HL-60 (cell line): ENCODE data around the gene DNTTIP2.

ENCODE experiments used
- DNase-seq, 2 experiments: peaks; one replicate each; pipeline ENCODE4 v3.0.0-alpha.2; 2010 to 2020; ENCODE audit warnings: low read depth in 1 of 2, low spot score in 1 of 2
- H3K27ac ChIP-seq: fragments of 250-450 bp; sonication (Bioruptor Pico); replicated peaks from 2 replicates; pipeline ENCODE4 v1.5.1; 2020; ENCODE audit warnings: mild to moderate bottlenecking, moderate library complexity
- H3K27me3 ChIP-seq: fragments of 250-450 bp; sonication (Bioruptor Pico); 2 replicates; pipeline ENCODE4 v1.5.1; 2021; ENCODE audit warnings: mild to moderate bottlenecking, moderate library complexity; ENCODE audit not compliant: insufficient read depth, poor library complexity, severe bottlenecking
- H3K4me3 ChIP-seq: replicated peaks from 2 replicates; pipeline ENCODE4 v1.5.1; 2011; ENCODE audit warnings: mild to moderate bottlenecking, control low read depth, low read length; ENCODE audit not compliant: insufficient read depth
- GABPA ChIP-seq: IDR thresholded peaks from 2 replicates; pipeline ENCODE4 v1.6.1; 2012; ENCODE audit warnings: low read depth
- POLR2AphosphoS5 ChIP-seq: IDR thresholded peaks from 2 replicates; pipeline ENCODE4 v1.6.1; 2012; ENCODE audit warnings: low read depth
- REST ChIP-seq: IDR thresholded peaks from 2 replicates; pipeline ENCODE4 v1.6.1; 2012; ENCODE audit warnings: low read depth; ENCODE audit not compliant: insufficient replicate concordance
- SPI1 ChIP-seq: IDR thresholded peaks from 2 replicates; pipeline ENCODE4 v1.6.1; 2012; ENCODE audit warnings: low read depth, mild to moderate bottlenecking, borderline replicate concordance
- TF ChIP-seq, protein P1 (sequence below): IDR thresholded peaks from one replicate; pipeline ENCODE4 v1.5.1; 2011; ENCODE audit warnings: low read length, control low read depth, inconsistent platforms; ENCODE audit not compliant: insufficient read depth

Gene DNTTIP2

DNA sequence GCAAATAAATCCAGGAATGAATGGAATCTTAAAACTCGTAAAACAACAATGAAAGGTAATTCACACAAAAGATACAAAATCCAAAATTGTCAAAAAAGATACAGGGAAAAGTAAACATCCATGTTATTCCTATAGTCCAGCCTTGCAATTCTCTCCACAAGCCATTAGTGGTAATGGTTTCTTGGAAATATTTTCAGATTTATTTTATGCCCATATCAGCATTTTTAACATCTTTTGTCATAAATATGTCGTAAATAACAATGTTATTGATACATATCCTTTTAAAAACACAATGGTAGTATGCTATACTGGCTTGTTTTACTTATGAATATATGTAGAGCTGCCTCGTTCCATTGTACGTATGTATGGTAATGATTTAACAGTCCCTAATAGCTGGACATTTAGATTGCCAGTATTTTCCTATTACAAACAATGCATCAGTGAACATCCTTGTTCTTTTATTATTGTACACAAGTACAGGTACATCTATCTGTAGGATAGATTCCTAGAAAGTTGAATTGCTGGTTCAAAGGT, 30.6 kb downstream of the DNTTIP2 start:
- DNase-seq = no peak
- peak overlapping the region; percentile 88; the same call in 1 of the 2 replicates for H3K27ac ChIP-seq
- TF ChIP-seq REST (no peak), POLR2AphosphoS5 (no peak), SPI1 (no peak), GABPA (no peak)
- TF ChIP-seq, protein P1, sequence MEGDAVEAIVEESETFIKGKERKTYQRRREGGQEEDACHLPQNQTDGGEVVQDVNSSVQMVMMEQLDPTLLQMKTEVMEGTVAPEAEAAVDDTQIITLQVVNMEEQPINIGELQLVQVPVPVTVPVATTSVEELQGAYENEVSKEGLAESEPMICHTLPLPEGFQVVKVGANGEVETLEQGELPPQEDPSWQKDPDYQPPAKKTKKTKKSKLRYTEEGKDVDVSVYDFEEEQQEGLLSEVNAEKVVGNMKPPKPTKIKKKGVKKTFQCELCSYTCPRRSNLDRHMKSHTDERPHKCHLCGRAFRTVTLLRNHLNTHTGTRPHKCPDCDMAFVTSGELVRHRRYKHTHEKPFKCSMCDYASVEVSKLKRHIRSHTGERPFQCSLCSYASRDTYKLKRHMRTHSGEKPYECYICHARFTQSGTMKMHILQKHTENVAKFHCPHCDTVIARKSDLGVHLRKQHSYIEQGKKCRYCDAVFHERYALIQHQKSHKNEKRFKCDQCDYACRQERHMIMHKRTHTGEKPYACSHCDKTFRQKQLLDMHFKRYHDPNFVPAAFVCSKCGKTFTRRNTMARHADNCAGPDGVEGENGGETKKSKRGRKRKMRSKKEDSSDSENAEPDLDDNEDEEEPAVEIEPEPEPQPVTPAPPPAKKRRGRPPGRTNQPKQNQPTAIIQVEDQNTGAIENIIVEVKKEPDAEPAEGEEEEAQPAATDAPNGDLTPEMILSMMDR = no peak
- no peaks in the 10 kb centered on the region for H3K27me3 ChIP-seq
- H3K4me3 ChIP-seq = peak overlapping the region; percentile 72

DNA sequence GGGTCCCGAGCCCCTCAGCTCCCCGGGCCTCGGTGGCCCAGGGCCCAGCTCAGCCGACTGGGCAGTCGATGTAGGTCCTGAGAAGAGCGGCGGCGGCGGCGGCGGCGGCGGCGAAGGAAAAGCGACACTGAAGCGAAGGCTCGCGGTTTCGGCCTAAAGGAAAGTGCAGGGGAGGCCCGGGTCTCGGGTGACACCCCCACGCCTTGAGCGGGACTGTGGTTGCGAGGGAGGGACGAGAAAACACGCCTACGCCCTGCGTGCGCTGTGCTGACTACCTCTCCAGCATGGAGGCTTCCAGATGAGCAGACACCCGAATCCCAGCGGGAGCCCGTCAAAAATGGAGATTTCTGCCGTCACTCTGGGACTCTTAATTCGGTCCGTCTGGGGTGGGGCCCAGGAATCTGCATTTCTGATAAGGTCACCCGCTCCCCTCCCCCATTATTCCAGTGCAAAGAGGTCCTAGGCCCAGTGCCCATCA, 31.2 kb downstream of the DNTTIP2 start:
- peak; percentile 62 to 71 for DNase-seq
- Histone ChIP-seq H3K27ac (peak overlapping the region; percentile 88), H3K4me3 (peak overlapping the region; percentile 72), H3K27me3 (no peaks in the 10 kb centered on the region)
- TF ChIP-seq POLR2AphosphoS5 (peak; percentile 29; the same call in 1 of the 2 replicates), GABPA (no peak), SPI1 (no peak), REST (no peak)
- TF ChIP-seq, protein P1 = no peak

GRCh38 chr1:93846992-93847810, 31.8 kb downstream of the DNTTIP2 start:
- Histone ChIP-seq H3K27ac (peak overlapping the region; percentile 88), H3K4me3 (peak overlapping the region; percentile 72), H3K27me3 (no peaks in the 10 kb centered on the region)
- DNase-seq = peak; percentile 74 to 79
- TF ChIP-seq REST = no peak
- TF ChIP-seq, protein P1 = no peak
- no peak; the same call in 1 of the 2 replicates for TF ChIP-seq GABPA
- no peak for TF ChIP-seq POLR2AphosphoS5
- no peak for TF ChIP-seq SPI1
